Colonic mucosa (tissue), 4 donors: ENCODE data around the gene DEPDC5. TPM values are rescaled to one million over a fixed set of nuclear protein-coding genes. Genes with fewer than 3 reads are reported as not detected.

Source experiments
- DNase-seq: peaks from one replicate; pipeline ENCODE4 v3.0.0-alpha.2; 2020
- H3K27ac ChIP-seq: fragments of 200-600 bp; one replicate; pipeline ENCODE4 v1.8.0; 2021
- H3K27me3 ChIP-seq: fragments of 200-600 bp; one replicate; pipeline ENCODE4 v1.8.0; 2021
- H3K36me3 ChIP-seq: fragments of 200-600 bp; one replicate; pipeline ENCODE4 v1.8.0; 2021
- H3K4me1 ChIP-seq: fragments of 200-600 bp; one replicate; pipeline ENCODE4 v1.8.0; 2021; ENCODE audit warnings: mild to moderate bottlenecking
- H3K4me3 ChIP-seq: fragments of 200-600 bp; one replicate; pipeline ENCODE4 v1.8.0; 2021
- H3K9ac ChIP-seq, 2 donors: one replicate each; pipeline ENCODE4 v1.7.0; 2013; ENCODE audit warnings: control low read depth in 2 of 2, low read depth in 2 of 2, low read length in 2 of 2
- H3K9me3 ChIP-seq: fragments of 200-600 bp; one replicate; pipeline ENCODE4 v1.8.0; 2021
- CTCF ChIP-seq: fragments of 200-600 bp; IDR thresholded peaks from one replicate; pipeline ENCODE4 v1.8.0; 2022; ENCODE audit warnings: antibody characterized with exemption, mild to moderate bottlenecking
- intact Hi-C: fragments of 100-400 bp; cut with DNase I; formaldehyde crosslinking; loops from one replicate; pipeline ENCODE4 v1.14.1; 2022
- total RNA-seq, 2 donors: library from RNA; stranded (reverse); fragmentation: NEBNext Ultra II Directional in 1 of 2; extraction: Animal tissue kit (Norgen Biotek cat#: 25700) in 1 of 2; gene quantifications; one replicate each; pipeline ENCODE4 v1.2.1, GENCODE V29; 2021
- donor health status: healthy.
- donor health status: DM: no; HTN: no; CAD: no.
- donor health status: DM: no; HTN: no; CAD: no.

DEPDC5 gene
- total RNA-seq, 2 donors from 2014 or later, result 24.6 to 52.7 TPM

GRCh38 chr22:31950226-31950625 is 196.4 kb downstream of the DEPDC5 start:
- intact Hi-C loops, result loop anchor here (10.0 kb wide), 1 partner anchor 265 kb away; no protein-coding TSS in a partner anchor
- no peaks in the 10 kb centered on the region for H3K36me3 ChIP-seq
- no peaks in the 10 kb centered on the region for H3K9me3 ChIP-seq
- no peak for TF ChIP-seq CTCF
- peaks cover 16% of the 10 kb centered on the region for H3K4me1 ChIP-seq
- peak overlapping the region in 1 of 2 donors; percentile 41 for H3K9ac ChIP-seq
- H3K4me3 ChIP-seq, result no peak overlapping the region
- no peaks in the 10 kb centered on the region for H3K27me3 ChIP-seq
- H3K27ac ChIP-seq, result peak overlapping the region; percentile 29
- DNase-seq, result no peak

GRCh38 chr22:31951194-31952093 is 197.6 kb downstream of the DEPDC5 start:
- peaks cover 2% of the 10 kb centered on the region for H3K36me3 ChIP-seq
- no peak for DNase-seq
- H3K27ac ChIP-seq, result peak overlapping the region; percentile 34
- H3K4me3 ChIP-seq, result no peak overlapping the region
- H3K9ac ChIP-seq, result peak overlapping the region in 1 of 2 donors; percentile 17
- H3K9me3 ChIP-seq, result no peaks in the 10 kb centered on the region
- intact Hi-C loops, result loop anchor here (10.0 kb wide), 1 partner anchor 267 kb away; no protein-coding TSS in a partner anchor
- H3K27me3 ChIP-seq, result no peaks in the 10 kb centered on the region
- peaks cover 16% of the 10 kb centered on the region for H3K4me1 ChIP-seq
- no peak for TF ChIP-seq CTCF

DNA sequence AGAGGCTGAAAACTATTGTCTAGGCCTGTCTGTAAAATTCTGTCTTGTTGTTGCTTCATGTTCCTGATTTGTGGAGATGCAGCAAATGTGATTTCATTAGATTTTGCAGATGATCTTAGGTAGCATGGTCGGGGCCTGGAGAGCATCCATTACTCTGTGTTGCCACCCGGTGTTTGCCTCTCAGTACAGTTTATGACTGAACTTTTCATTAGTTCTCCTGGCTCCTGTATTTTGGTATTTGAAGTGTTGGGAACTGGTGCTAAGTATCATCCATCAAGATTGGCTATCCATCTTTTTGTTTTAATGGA is 198.2 kb downstream of the DEPDC5 start:
- TF ChIP-seq CTCF, result no peak
- Histone ChIP-seq H3K4me1 (peaks cover 16% of the 10 kb centered on the region), H3K4me3 (no peak overlapping the region), H3K27me3 (no peaks in the 10 kb centered on the region), H3K36me3 (peaks cover 7% of the 10 kb centered on the region), H3K27ac (peak overlapping the region; percentile 34), H3K9ac (no peak overlapping the region), H3K9me3 (no peaks in the 10 kb centered on the region)
- DNase-seq, result no peak
- intact Hi-C loops, result loop anchor here (10.0 kb wide), 1 partner anchor 267 kb away; no protein-coding TSS in a partner anchor

GRCh38 chr22:31952472-31952871 is 198.7 kb downstream of the DEPDC5 start:
- no peaks in the 10 kb centered on the region for H3K27me3 ChIP-seq
- no peak overlapping the region for H3K9ac ChIP-seq
- no peak for TF ChIP-seq CTCF
- intact Hi-C loops, result loop anchor here (10.0 kb wide), 1 partner anchor 268 kb away; no protein-coding TSS in a partner anchor
- peaks cover 16% of the 10 kb centered on the region for H3K4me1 ChIP-seq
- no peak for DNase-seq
- H3K9me3 ChIP-seq, result no peaks in the 10 kb centered on the region
- H3K27ac ChIP-seq, result peak overlapping the region; percentile 34
- peaks cover 7% of the 10 kb centered on the region for H3K36me3 ChIP-seq
- H3K4me3 ChIP-seq, result no peak overlapping the region

- peaks cover 12% of the 10 kb centered on the region for H3K4me1 ChIP-seq
- no peak for TF ChIP-seq CTCF
- peaks cover 7% of the 10 kb centered on the region for H3K36me3 ChIP-seq
- no peak for DNase-seq
- no peak overlapping the region for H3K9ac ChIP-seq
- no peak overlapping the region for H3K27ac ChIP-seq
- intact Hi-C loops, result loop anchor here (10.0 kb wide), 1 partner anchor 268 kb away; no protein-coding TSS in a partner anchor
- no peaks in the 10 kb centered on the region for H3K9me3 ChIP-seq
- no peak overlapping the region for H3K4me3 ChIP-seq
- no peaks in the 10 kb centered on the region for H3K27me3 ChIP-seq
Measured at GRCh38 chr22:31953261-31953660, 199.4 kb downstream of the DEPDC5 start.
